ENCODE data around the gene NAA15. TPM values are rescaled to one million over a fixed set of nuclear protein-coding genes. Genes with fewer than 3 reads are reported as not detected.
A peak's percentile ranks its signal among the peaks of the same experiment; 100 is the strongest.

Gene NAA15
- total RNA-seq, 6 experiments from 2014 or later, result 63.0 to 72.0 (median 69.6) TPM

DNA sequence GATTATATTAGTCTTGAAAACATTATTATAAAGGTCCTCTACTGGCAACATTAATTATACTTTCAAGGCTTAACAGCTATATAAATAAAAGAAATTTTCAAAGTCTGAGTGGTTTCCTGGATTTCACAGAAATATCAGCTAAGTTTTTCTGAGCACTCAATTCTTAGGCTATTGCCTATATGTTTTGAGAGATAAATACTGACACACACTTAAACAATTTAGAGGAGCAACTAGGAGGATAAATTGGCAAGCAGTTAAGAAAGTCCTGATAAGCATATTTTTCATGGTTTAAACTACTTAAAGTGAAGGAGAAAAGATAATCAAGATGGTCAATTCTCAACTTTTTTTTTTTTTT is 18.6 kb upstream of the NAA15 start:
- H3K4me3 Mint-ChIP-seq, result peak overlapping the region; percentile 68
- H3K36me3 Mint-ChIP-seq (ENCODE audit: low read depth), result peaks cover 19% of the 10 kb centered on the region
- H3K4me1 Mint-ChIP-seq (ENCODE audit: low read depth), result peaks cover 53% of the 10 kb centered on the region
- TF ChIP-seq CTCF (IDR thresholded peaks at IDR 0.05), result no peak
- peak overlapping the region; percentile 86 for H3K27ac Mint-ChIP-seq
- peaks cover 7% of the 10 kb centered on the region; the same call in 1 of the 2 replicates for H3K9me3 Mint-ChIP-seq
- H3K27me3 Mint-ChIP-seq (ENCODE audit: insufficient read depth), result no peaks in the 10 kb centered on the region; the same call in 1 of the 2 replicates
- DNase-seq, result peak; percentile 36

GRCh38 chr4:139286186-139286698 is 15.1 kb upstream of the NAA15 start:
- no peak overlapping the region for H3K27ac Mint-ChIP-seq
- H3K9me3 Mint-ChIP-seq, result no peaks in the 10 kb centered on the region
- no peaks in the 10 kb centered on the region; the same call in 1 of the 2 replicates for H3K27me3 Mint-ChIP-seq (ENCODE audit: insufficient read depth)
- no peak for DNase-seq
- H3K4me3 Mint-ChIP-seq, result no peak overlapping the region
- peaks cover 26% of the 10 kb centered on the region for H3K4me1 Mint-ChIP-seq (ENCODE audit: low read depth)
- no peak for TF ChIP-seq CTCF (IDR thresholded peaks at IDR 0.05)
- peaks cover 29% of the 10 kb centered on the region for H3K36me3 Mint-ChIP-seq (ENCODE audit: low read depth)

GRCh38 chr4:139295206-139295941 is 5.9 kb upstream of the NAA15 start:
- peaks cover 7% of the 10 kb centered on the region; the same call in 1 of the 2 replicates for H3K36me3 Mint-ChIP-seq (ENCODE audit: low read depth)
- TF ChIP-seq CTCF (IDR thresholded peaks at IDR 0.05), result peak; percentile 99
- H3K27ac Mint-ChIP-seq, result peak overlapping the region; percentile 95
- H3K4me1 Mint-ChIP-seq (ENCODE audit: low read depth), result peaks cover 42% of the 10 kb centered on the region
- no peaks in the 10 kb centered on the region for H3K9me3 Mint-ChIP-seq
- DNase-seq, result peak; percentile 90
- peak overlapping the region; percentile 93 for H3K4me3 Mint-ChIP-seq
- H3K27me3 Mint-ChIP-seq (ENCODE audit: insufficient read depth), result no peaks in the 10 kb centered on the region; the same call in 1 of the 2 replicates

GRCh38 chr4:139295942-139296299 is 5.4 kb upstream of the NAA15 start:
- H3K27me3 Mint-ChIP-seq (ENCODE audit: insufficient read depth), result no peaks in the 10 kb centered on the region; the same call in 1 of the 2 replicates
- no peaks in the 10 kb centered on the region for H3K9me3 Mint-ChIP-seq
- peak; percentile 67; the same call in 1 of the 2 replicates for TF ChIP-seq CTCF (IDR thresholded peaks at IDR 0.05)
- H3K27ac Mint-ChIP-seq, result peak overlapping the region; percentile 95
- peaks cover 6% of the 10 kb centered on the region; the same call in 1 of the 2 replicates for H3K36me3 Mint-ChIP-seq (ENCODE audit: low read depth)
- peak overlapping the region; percentile 93 for H3K4me3 Mint-ChIP-seq
- DNase-seq, result no peak
- peaks cover 45% of the 10 kb centered on the region for H3K4me1 Mint-ChIP-seq (ENCODE audit: low read depth)

DNA sequence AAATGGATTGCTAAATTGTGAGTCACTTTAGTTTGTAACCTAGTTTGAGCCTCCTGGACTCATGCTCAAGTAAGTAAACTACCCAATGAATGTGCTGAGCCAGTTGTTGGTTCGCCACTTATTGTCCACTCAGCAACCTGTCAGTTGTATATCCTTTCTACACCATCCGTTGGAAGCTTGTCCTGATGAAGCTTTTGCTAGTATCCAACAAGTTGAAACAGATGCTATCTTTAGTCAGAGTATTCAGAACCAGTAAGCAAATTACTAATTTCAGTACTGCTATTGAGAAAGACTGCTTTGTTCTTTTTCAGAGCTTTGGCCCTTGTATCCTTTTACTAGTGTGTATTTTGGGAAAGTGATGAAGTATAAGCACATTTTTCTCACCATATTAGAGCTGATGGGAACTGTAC is 4.3 kb upstream of the NAA15 start:
- peaks cover 13% of the 10 kb centered on the region for H3K36me3 Mint-ChIP-seq (ENCODE audit: low read depth)
- H3K27ac Mint-ChIP-seq, result peak overlapping the region; percentile 11; the same call in 1 of the 2 replicates
- peaks cover 2% of the 10 kb centered on the region for H3K27me3 Mint-ChIP-seq (ENCODE audit: insufficient read depth)
- peaks cover 45% of the 10 kb centered on the region for H3K4me1 Mint-ChIP-seq (ENCODE audit: low read depth)
- H3K4me3 Mint-ChIP-seq, result no peak overlapping the region
- DNase-seq, result peak; percentile 22
- no peak for TF ChIP-seq CTCF (IDR thresholded peaks at IDR 0.05)
- no peaks in the 10 kb centered on the region for H3K9me3 Mint-ChIP-seq
